HepG2 (cell line): ENCODE measurements around the gene PHLDB1. TPM values are rescaled to one million over a fixed set of nuclear protein-coding genes. Genes with fewer than 3 reads are reported as not detected.
A peak's percentile ranks its signal among the peaks of the same experiment; 100 is the strongest.

Experiments used
- CBX2 ChIP-seq, 2 experiments: fragments of 200-600 bp in 1 of 2; sonication (generic); formaldehyde crosslinking in 1 of 2; IDR thresholded peaks; 2 replicates each; pipeline versions ENCODE4 v1.7.0 to v1.8.1; 2018 to 2022; ENCODE audit warnings: low read depth in 2 of 2, low read length in 1 of 2, mild to moderate bottlenecking in 1 of 2, missing genetic modification reagents in 1 of 2
- CTCF ChIP-seq: sonication (generic); formaldehyde crosslinking; IDR thresholded peaks from 2 replicates; pipeline ENCODE4 v1.5.0; 2020; ENCODE audit warnings: mild to moderate bottlenecking, missing genetic modification reagents, moderate library complexity
- GABPB1 ChIP-seq: IDR thresholded peaks from 2 replicates; pipeline ENCODE4 v1.6.1; 2016; ENCODE audit warnings: mild to moderate bottlenecking, missing genetic modification reagents, moderate library complexity, missing compliant biosample characterization
- JUND ChIP-seq: sonication (generic); formaldehyde crosslinking; IDR thresholded peaks from 2 replicates; pipeline ENCODE4 v1.8.0; 2022; ENCODE audit warnings: mild to moderate bottlenecking, missing genetic modification reagents
- MYC ChIP-seq: sonication (generic); formaldehyde crosslinking; IDR thresholded peaks from 2 replicates; pipeline ENCODE4 v1.9.0; 2021; ENCODE audit warnings: missing genetic modification reagents, borderline replicate concordance
- NFYB ChIP-seq: sonication (generic); formaldehyde crosslinking; IDR thresholded peaks from 2 replicates; pipeline ENCODE4 v1.4.0; 2020; ENCODE audit warnings: missing genetic modification reagents
- PLSCR1 ChIP-seq: sonication (generic); formaldehyde crosslinking; IDR thresholded peaks from 2 replicates; pipeline ENCODE4 v1.5.0; 2020; ENCODE audit warnings: missing genetic modification reagents, mild to moderate bottlenecking, borderline replicate concordance
- RNF219 ChIP-seq: sonication (generic); formaldehyde crosslinking; IDR thresholded peaks from 2 replicates; pipeline ENCODE4 v1.5.0; 2020; ENCODE audit warnings: mild to moderate bottlenecking, missing genetic modification reagents
- UBTF ChIP-seq: sonication (generic); formaldehyde crosslinking; IDR thresholded peaks from 2 replicates; pipeline ENCODE4 v1.4.0; 2020; ENCODE audit warnings: mild to moderate bottlenecking, missing genetic modification reagents
- USF2 ChIP-seq, 2 experiments: sonication (generic) in 1 of 2; formaldehyde crosslinking in 1 of 2; IDR thresholded peaks; 2 replicates each; pipeline versions ENCODE4 v1.5.1 to v1.6.1; 2011 to 2020; ENCODE audit warnings: borderline replicate concordance in 1 of 2, low read depth in 1 of 2, low read length in 1 of 2, mild to moderate bottlenecking in 1 of 2, missing genetic modification reagents in 1 of 2, moderate library complexity in 1 of 2
- ZBTB34 ChIP-seq: sonication (generic); formaldehyde crosslinking; IDR thresholded peaks from 2 replicates; pipeline ENCODE4 v1.8.0; 2022; ENCODE audit warnings: mild to moderate bottlenecking, missing genetic modification reagents
- ZNF546 ChIP-seq: sonication (generic); formaldehyde crosslinking; conservative IDR thresholded peaks from 2 replicates; pipeline ENCODE4 v1.8.1; 2023; ENCODE audit warnings: mild to moderate bottlenecking, missing genetic modification reagents
- polyA plus RNA-seq, 8 experiments: library from polyadenylated mRNA; depleted of rRNA in 3 of 8; stranded (reverse) in 7 of 8; unstranded in 1 of 8; fragments of >200 nt; fragmentation: Illumina TruSeq in 4 of 8; extraction: Trizol in 4 of 8; gene quantifications; 2 replicates each; pipeline versions ENCODE4 v1.2.1 to v1.2.3, GENCODE V29; 2011 to 2016; ENCODE audit warnings: low read depth in 4 of 8, missing spikeins in 1 of 8, mixed read lengths in 1 of 8; ENCODE audit not compliant: insufficient read depth in 1 of 8
- total RNA-seq, 5 experiments: library from RNA; depleted of rRNA; stranded (reverse); fragments of >200 nt; fragmentation: Illumina TruSeq; extraction: Trizol; gene quantifications; 2 replicates each; pipeline ENCODE4 v1.2.3, GENCODE V29; 2016; ENCODE audit warnings: low read depth in 1 of 5

The PHLDB1 gene
- total and polyA plus RNA-seq, 2 of the 13 experiments (the other 11 are each of a cell fraction or from before 2014, with no cell fraction given): 13.8 to 14.2 TPM

GRCh38 chr11:118634431-118635236 is 27.2 kb downstream of the PHLDB1 start (continued):
- TF ChIP-seq CBX2 (IDR thresholded peaks at IDR 0.05; ENCODE audit: low read depth, low read length): no peak
- no peak for TF ChIP-seq CBX2 (CRISPR knock-in tag; IDR thresholded peaks at IDR 0.05; ENCODE audit: low read depth)
- TF ChIP-seq PLSCR1 (CRISPR knock-in tag): no peak
- TF ChIP-seq RNF219 (CRISPR knock-in tag): no peak
- no peak for TF ChIP-seq UBTF (CRISPR knock-in tag)
- no peak for TF ChIP-seq MYC (CRISPR knock-in tag)
- TF ChIP-seq NFYB (CRISPR knock-in tag): no peak
- TF ChIP-seq GABPB1: 0 out of 2 replicates have a peak, but pooled peaks have one; percentile 15
- TF ChIP-seq ZNF546 (CRISPR knock-in tag): no peak
- TF ChIP-seq JUND (CRISPR knock-in tag): no peak
- peak; percentile 62 for TF ChIP-seq CTCF
- TF ChIP-seq ZBTB34: no peak
- no peak for TF ChIP-seq USF2 (IDR thresholded peaks at IDR 0.05; ENCODE audit: low read depth, low read length)
- TF ChIP-seq USF2 (CRISPR knock-in tag; IDR thresholded peaks at IDR 0.05; ENCODE audit: borderline replicate concordance): no peak
